ENCODE measurements around the gene TMEM107.

TMEM107 gene

DNA sequence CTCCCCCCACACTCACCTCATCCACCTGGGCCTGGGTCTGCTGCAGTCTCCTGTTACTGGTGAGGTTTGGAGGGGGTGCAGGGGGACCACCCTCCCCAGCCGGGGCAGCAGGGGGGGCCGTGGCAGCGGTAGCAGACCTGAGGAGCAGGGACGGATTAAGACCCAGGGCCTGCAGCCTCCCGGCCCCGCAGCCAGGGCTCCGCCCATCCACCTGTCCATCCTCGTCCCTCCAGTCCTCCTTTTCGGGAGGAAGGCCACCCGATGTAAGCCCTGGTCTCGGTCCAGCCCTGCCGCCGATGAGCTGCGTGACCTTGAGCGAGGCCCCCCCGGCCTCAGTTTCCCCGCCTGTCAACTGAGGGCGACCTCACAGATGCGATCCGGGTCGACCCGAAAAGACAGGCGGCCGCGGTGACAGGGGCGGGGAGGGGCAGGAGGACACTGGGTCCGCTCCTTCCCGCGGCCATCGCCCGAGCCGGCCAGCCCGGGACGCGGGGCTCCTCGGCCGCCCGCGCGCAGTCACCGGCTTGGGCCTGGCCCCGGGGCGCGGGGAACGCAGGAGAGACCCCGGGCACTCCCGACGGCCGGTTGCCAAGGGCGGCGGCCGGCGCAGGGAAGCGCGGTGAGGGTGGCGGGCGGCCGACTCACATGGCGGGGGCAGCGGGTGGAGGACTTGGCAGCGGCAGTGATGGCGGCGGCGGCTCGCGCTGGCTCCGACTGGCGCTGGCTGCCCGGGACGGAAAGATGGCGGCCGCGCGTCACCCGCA, 13.8 kb downstream of the TMEM107 start, which contains the start of gene VAMP2:
Gene VAMP2 (minus strand): TSS at position 716 of the 764 bp plus-strand sequence. CDS start 69 bp downstream, at position 647.
- DNase-seq (ENCODE audit: low spot score): peak; percentile 80

DNA sequence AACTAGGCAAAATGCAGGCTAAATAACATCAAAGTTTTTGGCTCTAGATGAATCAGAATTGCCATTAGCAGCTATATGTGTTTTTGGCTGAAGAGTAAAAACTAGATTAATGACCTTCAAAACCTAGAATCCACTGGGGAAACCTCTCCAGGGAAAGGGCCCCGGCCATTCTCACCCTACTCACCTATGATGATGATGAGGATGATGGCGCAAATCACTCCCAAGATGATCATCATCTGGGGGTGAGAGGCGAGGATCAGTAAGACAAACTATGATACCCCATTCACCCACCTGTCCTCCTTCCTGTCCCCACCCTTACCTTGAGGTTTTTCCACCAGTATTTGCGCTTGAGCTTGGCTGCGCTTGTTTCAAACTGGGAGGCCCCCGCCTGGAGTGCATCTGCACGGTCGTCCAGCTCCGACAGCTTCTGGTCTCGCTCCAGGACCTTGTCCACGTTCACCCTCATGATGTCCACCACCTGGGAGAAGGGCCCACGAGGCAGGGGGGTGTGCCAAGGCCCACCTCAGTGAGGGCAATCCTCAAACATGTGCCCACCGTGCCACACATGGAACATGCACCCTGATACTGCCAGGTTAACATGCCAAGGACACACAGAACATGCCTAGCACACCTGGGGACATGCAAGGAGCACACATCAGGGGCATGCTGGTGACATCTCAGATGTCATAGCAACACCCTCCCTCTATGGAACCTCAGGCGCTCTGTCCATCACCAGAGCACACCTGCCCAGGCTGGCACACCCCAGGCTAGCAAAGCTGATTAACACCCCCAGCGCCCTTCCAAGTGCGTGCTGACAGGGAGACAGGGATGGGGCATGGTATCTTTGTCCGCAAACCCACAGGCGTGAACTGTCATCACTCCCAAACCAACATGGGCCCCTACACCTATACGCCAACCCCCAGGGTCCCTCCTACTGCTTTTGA, 14.6 kb downstream of the TMEM107 start:
- DNase-seq (ENCODE audit: low spot score): no peak

DNA sequence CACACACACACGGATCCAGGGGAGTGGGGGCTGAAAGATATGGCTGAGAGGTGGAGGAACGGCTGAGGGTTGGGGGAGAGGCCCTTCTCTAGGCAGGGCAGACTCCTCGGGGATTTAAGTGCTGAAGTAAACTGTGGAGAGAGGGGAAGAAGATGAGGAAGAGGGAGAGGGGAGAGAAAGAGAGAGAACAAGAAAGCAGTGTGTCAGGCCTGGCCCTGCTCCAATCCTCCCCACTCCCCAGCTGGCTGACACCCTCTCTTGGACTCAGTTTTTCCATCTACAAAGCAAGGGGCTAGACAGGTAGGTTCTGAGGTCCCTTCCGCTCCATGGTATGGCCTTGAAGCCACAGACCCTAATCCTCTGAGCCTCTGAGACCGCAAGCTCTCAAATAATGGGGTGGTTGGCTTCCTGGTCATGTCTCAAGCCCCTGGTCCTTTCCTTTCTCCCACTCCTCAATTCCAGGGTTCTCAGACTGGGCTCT, 15.4 kb downstream of the TMEM107 start:
- DNase-seq (ENCODE audit: low spot score): no peak

DNA sequence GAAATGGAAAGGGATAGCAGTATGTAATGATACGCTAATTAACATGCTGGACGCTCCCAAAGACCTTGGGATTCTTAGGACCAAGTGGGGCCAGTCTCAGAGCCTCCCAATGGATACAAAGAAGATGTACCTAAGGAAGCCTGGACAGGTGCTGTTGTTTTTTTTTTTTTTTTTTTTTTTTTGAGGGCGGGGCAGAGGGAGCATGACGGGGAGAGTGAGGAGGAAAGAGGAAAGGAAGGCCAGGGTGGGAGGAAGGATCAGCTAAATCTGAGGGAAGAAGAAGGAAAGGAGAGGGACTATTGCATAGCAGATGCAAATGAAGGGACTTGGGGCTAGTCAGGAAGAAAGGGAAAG, 16.0 kb downstream of the TMEM107 start:
- no peak for DNase-seq (ENCODE audit: low spot score)

DNA sequence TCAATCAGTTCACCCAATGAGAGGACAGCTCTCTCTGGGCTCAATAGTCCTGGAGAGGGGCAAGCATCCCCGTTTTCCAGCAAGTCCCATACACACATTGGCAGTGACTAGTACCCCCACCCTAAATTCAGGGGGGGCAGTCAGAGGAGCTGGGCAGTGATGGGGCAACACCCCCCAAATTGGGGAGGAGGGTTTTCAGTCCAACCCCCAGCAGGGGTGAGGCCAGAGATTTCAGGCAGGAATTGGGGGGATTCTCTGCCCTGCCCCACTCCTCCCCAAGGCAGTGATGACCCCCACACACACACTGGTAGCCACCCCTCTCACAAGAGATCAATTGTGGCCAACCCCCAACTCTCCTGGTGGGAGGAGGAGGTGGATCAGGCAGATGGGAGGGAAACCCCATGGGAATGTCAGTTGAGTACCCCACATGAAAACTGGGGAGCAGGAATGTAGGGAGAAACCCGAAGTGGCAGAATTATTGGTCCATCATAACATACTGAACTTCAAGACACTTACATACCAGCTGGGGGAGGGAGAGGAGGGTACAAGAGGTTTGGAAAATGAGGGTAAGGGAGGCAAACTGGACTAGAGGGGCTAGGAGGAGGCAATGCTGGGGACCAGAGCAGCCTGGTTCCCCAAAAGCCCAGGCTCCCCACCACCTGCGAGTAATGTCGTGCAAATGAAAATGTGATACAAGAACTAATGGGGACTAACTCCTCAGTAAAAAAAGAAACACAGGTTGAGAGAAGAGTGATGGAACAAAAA, 16.5 kb downstream of the TMEM107 start:
- DNase-seq (ENCODE audit: low spot score): no peak

DNA sequence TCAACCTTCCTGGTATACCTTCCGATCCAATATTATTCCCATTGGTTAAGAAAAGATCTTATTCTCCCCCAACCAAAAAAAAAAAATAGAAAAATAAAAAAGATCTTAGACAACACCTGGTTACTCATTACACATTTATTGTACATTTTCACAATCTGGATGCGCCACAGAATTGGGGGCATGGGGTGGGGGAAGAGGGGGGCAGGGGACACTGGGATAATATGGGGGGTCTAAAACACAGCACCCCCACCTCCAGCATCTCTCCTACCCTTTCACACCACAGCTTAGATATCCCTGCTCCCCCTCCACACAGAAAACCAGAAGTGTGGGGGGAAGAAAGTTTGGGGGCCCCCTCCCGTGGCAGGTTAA, 17.2 kb downstream of the TMEM107 start:
- DNase-seq (ENCODE audit: low spot score): no peak

DNA sequence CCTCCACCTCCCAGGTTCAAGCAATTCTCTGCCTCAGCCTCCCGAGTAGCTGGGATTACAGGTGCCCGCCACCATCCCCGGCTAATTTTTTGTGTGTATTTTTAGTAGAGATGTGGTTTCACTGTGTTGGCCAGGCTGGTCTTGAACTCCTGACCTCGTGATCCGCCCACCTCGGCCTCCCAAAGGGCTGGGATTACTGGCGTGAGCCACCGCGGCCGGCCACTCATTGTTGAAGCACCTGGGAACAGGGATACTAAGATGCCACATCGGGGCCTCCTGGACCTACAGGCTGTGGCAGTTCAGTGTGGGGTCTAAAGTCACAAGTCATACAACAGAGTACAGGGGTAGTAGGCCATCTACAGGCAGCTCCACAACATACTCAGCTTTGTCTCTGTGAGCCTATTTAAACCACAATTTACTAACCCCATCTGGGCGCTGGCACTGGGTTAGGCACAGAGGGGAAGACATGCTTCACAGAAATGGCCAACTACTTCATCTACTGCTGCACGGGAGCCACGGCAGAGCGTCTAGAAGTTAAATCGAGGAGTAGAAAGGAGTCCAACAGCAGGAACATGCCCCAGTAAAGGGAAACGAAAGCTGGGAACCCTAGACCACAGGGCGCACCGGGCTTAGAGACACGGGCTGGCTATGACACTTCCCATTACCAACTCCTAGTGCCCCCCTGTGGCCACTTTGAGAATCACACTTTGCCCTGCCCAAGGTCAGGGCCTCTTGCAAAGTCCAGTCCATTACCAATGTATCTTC, 17.7 kb downstream of the TMEM107 start:
- DNase-seq (ENCODE audit: low spot score): peak; percentile 91

DNA sequence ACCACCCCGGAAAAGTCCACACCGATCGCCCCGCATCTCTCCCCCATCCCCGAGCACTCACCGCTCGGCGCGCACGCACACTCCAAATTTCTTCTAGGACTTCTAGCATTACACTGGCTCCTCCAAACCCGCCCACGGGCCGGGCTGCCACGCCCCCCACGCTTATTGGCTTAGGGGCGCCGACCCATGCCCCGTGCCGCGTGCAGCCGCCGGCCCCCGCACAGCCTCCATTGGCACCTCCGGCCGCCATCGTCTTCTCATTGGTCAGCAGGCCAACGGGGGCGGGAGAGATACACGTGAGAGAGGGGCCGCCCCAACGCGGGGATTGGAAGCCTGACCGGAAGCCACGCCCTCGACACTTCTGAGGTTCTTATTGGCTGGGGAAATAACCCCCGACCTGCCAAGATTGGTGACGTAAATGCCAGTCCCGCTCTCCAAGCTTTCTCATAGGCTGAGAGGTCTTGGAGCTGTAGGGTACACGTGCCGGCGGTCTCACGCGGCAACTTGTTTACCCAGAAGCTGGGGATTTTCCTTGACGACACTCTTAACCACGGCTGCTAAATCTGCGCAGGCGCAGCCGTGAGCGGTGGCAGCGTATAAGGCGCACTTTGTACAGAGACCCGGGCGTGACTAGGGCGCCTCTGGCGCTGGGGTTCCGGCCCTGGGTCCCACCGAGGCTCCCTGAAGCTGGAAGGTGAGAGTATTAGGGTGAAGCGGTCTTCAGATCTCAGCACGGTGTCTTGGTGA, 19.8 kb downstream of the TMEM107 start:
- peak; percentile 100 for DNase-seq (ENCODE audit: low spot score)

DNA sequence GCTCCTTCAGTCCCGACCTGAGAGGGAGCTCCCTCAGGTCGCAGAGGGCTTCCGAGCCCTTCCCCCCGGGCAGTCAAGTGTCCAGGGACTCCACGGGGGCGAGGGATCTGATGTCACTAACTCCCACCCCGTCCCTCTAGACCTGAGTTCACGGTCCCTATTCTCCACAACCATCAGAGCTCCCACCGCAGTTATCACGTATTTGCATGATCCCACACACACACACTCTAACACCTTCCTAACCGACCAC, 20.3 kb downstream of the TMEM107 start:
- no peak for DNase-seq (ENCODE audit: low spot score)

DNA sequence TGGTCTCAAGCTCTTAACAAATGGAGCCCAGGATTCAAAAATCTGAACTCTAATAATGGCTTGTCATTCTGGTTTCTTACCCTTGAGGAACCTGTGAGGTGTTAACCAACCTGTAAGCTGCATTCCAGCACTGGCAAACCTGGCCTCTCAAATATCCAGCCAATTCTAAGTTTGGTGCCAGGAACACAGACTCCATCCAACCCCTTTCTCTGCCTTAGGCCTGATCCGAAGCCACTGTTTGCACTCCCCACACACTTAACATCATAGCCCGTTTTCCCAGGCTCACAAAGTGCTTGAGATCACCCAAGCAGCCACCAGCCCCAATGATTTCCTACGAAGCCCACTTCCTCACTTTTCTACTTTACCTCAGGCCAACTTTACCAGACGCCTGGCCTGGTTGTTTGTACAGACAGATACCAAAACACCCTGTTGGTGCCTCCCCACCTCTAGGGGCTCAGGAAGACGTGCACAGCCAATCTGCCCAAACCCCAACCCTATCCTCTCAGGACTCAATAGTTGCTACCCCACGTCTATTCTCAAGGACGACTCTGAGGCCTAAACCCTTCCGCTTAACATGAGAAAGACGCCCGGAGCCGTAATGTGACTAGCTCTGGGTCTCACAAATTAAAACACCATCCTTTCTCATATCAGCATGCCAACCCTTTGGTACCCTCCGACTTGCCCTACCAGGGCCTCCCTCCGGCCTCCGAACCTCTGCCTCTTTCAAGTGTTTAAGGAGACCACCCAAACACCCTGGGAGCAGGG, 20.8 kb downstream of the TMEM107 start:
- no peak for DNase-seq (ENCODE audit: low spot score)

DNA sequence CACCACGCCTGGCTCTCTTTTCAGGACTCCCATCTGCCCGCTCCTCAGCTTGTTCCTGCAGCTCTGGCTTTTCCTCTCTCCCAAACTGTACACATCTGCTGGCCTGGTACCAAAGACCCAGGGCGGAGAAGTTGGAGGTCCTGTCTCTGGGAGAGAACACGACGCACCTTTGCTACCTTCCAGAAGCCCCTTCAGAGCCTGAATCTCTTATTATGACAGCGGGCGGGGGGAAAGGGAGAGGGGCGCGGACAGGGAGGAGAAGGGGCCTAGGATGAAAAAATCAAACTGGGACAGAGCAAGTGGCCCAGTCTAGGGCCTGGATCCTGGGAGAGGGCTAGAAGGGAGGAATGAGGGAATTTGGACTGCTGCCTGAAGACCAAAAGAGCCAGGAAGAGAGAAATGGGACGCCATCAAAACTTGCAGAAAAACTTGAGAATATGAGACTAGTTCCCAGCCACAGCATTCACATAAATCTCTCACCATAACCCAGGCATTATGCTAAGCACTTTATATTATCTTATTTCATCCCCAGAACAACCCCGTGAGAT, 21.5 kb downstream of the TMEM107 start:
- no peak for DNase-seq (ENCODE audit: low spot score)

DNA sequence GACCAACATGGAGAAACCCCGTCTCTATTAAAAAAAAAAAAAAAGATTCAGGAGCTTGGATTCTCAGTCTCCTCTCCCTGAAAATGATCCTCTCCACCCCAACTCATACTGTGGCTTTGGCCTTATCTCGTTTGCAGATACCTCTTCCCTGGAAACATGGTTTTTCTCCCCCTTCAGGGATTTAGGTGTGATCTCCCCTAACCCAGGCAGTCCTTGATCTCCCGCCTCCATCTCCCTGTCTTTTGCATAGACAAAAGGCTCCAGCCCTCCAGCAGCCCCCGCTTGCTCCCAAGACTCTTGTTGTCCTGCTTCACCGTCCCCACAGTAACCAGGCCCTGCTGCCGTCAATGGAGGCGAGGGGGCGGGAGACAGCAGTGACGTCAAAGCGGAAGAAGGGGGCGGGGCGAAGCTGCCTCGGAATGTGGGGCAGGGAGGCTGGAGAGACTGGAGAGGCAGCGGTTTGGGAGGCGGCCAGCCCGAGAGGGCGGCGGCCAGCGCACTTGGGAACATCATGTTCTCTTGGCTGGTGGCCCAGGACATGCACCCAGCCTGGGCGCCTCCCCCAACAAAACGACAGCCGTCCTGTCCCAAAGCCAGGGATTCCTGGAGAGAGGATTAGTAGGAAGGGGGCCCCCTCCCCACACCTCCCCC, 22.1 kb downstream of the TMEM107 start:
- peak; percentile 80 for DNase-seq (ENCODE audit: low spot score)

DNA sequence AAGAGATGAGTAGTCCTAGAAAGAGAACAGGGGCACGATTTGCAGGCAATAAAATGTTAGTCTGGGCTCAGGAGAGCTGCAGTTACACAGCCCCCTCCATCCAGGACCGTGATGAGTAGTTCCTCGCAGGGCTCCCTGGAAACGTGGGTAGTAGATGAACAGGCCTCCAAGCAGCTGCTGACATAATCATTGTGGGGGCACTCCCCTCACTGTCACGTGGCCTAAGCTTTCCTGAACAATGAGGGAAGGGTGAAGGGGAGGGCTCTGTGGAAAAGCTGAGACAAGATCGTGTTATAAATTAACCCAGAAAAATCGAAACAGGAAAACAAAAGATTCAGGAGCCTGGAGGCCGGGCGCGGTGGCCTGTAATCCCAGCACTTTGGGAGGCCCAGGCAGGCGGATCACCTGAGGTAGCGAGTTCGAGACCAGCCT, 22.6 kb downstream of the TMEM107 start:
- no peak for DNase-seq (ENCODE audit: low spot score)

DNA sequence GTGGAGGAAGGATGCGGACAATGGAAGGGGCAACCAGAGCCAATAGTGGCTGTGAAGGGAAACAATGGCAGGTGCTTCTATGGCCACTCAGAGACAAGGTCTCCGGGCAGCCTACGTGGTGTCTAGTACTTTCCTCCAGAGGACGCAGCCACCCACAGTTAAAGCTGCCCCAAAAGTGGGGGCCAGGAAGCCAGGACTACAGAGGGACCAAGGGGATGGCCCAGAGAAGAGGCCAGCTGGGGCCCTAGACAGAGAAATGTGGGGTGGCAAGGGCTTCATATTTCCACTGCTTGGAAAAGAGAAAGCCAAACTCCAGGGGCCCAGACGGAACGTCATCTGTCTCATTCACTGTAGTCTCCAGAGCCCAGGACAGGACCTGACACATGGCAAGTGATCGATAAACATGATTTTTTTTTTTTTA, 23.1 kb downstream of the TMEM107 start:
- DNase-seq (ENCODE audit: low spot score): no peak

DNA sequence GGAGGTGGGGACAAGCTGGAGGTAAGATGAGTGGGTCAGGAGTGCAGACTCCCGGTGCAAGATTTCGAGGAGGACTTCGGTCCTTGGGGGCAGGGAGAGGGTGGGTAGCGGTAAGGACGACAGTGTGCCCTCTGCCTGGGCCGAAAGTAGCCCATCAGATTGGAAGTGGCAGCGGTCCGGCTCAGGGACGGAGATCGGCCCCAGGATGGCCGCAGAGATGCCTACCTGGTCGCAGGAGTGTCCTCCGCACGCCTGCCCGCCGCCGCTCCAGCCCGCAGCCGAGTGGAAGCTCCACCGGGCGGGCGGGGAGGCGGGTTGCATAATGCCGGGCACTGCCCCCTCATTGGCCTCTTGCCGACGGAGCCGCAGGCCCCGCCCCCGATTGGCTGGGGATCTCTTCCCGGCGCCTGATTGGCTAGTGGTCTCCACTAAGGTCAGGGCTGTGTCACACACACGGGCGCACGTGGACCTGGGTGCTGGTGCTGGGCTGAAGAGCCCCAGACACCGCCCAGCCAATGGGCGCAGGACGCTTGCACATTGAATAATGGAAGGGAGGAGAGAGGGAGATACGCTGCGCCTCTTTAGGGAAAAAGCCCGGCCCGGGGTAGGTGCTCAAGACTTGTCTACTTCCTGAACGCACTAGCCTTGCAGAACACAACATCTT, 23.9 kb downstream of the TMEM107 start, which contains the start of gene PER1:
Gene PER1 (minus strand): TSS at position 293 of the 664 bp plus-strand sequence. CDS start 1,698 bp downstream, outside the sequence.
- DNase-seq (ENCODE audit: low spot score): peak; percentile 90

DNA sequence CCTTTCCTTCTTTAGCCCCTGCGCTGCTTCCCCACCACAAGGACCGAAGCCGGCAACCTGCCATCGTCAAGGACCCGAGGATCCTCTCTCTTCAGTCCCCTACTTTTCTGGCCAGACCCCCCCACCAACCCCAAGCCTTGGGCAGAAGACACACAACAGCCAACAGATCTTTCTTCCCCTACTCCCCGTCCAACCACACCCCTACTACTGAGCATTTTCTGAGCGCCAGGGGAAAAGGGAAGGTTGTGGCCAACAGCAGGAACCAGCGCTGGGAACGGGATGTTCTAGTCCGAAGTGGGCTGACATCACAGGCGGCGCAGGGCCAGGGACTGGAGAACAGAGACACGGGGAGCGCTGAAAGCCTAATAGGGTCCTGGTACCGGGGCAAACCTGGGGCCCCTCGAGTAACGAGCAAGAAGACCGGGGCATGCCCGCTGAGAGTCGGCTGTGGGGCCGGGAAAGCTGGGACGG, 24.5 kb downstream of the TMEM107 start:
- DNase-seq (ENCODE audit: low spot score): no peak

DNA sequence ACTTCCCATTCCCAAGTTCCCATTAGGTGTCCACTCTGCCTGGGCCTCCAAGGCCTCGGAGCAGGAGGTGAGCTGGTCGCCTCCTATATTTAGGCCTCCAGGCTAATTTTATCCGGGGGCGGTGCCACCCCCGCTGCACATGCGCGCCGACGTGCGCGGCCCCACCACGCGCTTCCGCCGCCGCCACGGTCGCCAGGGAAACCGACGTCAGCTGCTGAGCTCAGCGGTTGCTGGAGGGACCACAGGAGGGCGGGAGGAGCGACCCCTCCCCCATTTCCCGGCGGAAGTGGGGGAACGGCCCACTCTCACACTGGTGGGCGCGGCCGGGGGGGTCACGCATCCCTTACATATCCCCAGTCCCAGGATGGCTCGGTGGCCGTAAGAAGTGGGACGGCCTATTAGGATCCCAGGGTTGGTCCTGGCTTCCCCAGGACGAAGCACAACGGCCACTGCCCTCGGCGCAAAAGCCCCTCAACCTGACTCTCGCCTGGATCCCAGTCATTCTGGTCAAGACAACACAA, 25.0 kb downstream of the TMEM107 start:
- peak; percentile 86 for DNase-seq (ENCODE audit: low spot score)
